ENCODE measurements around the gene YAF2. TPM values are rescaled to one million over a fixed set of nuclear protein-coding genes. Genes with fewer than 3 reads are reported as not detected.

YAF2 gene
- total RNA-seq, 2 donors from 2014 or later = 18.4 to 24.4 TPM

DNA sequence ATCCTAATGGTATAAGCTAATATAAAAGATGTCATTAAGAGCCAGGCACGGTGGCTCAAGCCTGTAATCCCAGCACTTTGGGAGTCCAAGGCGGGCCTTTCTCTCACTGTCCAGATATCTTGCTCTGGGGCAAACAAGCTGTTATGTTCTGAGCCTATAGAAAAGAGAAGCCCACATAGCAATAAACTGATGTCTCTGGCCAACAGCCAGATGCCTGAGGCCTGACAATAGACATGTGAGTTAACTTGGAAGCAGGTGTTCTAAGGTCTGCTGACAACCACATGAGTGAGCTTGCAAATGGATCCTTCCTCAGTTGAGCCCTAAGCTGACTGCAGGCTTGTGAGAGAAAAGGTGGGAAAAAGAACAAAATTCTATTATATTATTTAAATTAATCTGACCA, 25.0 kb downstream of the YAF2 start:
- Histone ChIP-seq H3K36me3 (no peaks in the 10 kb centered on the region), H3K9me3 (no peaks in the 10 kb centered on the region), H3K27ac (no peak overlapping the region), H3K27me3 (no peaks in the 10 kb centered on the region), H3K4me3 (no peak overlapping the region), H3K4me1 (no peaks in the 10 kb centered on the region), H3K9ac (ENCODE audit: low read depth in 2 of 2, low read length in 2 of 2) (no peak overlapping the region)
- TF ChIP-seq, protein P1, sequence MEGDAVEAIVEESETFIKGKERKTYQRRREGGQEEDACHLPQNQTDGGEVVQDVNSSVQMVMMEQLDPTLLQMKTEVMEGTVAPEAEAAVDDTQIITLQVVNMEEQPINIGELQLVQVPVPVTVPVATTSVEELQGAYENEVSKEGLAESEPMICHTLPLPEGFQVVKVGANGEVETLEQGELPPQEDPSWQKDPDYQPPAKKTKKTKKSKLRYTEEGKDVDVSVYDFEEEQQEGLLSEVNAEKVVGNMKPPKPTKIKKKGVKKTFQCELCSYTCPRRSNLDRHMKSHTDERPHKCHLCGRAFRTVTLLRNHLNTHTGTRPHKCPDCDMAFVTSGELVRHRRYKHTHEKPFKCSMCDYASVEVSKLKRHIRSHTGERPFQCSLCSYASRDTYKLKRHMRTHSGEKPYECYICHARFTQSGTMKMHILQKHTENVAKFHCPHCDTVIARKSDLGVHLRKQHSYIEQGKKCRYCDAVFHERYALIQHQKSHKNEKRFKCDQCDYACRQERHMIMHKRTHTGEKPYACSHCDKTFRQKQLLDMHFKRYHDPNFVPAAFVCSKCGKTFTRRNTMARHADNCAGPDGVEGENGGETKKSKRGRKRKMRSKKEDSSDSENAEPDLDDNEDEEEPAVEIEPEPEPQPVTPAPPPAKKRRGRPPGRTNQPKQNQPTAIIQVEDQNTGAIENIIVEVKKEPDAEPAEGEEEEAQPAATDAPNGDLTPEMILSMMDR (IDR thresholded peaks at IDR 0.05) = no peak
- intact Hi-C loops (cut with DNase I) = no loop called here
- DNase-seq = peak; percentile 28

DNA sequence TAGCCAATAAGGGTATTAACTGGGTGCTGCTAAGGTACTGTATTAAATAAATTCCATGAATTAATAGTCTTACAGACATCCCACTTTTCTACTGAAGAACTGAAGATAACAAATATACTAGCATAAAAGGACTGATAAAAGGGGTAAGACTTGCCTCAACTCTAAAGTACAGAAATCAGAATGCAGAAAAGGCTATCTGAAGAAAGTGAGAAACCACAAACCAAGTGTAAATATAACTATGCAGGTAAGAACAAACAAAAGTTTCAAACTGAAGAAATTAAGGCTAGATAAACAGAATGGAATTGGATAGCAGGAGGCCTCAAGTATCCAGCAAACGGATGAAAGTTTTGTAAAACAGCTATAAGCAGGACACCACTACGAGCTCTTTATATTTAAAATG, 29.5 kb downstream of the YAF2 start:
- Histone ChIP-seq H3K4me3 (no peak overlapping the region), H3K9ac (ENCODE audit: low read depth in 2 of 2, low read length in 2 of 2) (no peak overlapping the region), H3K36me3 (no peaks in the 10 kb centered on the region), H3K27ac (no peak overlapping the region), H3K9me3 (no peaks in the 10 kb centered on the region), H3K4me1 (no peaks in the 10 kb centered on the region), H3K27me3 (no peaks in the 10 kb centered on the region)
- intact Hi-C loops (cut with DNase I) = no loop called here
- TF ChIP-seq, protein P1 (IDR thresholded peaks at IDR 0.05) = no peak
- DNase-seq = no peak

DNA sequence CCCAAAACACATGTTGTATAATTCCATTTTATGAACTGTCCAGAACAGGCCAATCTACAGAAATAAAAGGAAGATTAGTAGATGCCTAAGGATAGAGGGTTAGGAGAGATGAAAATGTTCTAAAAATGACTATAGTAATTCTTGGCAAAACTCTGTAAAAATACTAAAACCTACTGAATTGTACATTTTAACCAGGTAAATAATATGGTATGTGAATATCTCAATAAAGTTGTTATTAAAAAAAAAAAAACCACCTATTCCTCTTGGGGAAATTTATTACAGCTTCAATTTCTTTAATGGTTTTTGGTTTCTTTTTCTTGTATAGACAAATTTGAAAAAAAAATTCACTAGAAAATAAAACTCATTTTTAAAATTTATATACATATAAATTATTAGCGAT, 33.2 kb downstream of the YAF2 start:
- no peaks in the 10 kb centered on the region for H3K9me3 ChIP-seq
- H3K9ac ChIP-seq (ENCODE audit: low read depth in 2 of 2, low read length in 2 of 2) = no peak overlapping the region
- H3K27me3 ChIP-seq = no peaks in the 10 kb centered on the region
- H3K4me1 ChIP-seq = no peaks in the 10 kb centered on the region
- H3K36me3 ChIP-seq = no peaks in the 10 kb centered on the region
- H3K4me3 ChIP-seq = no peak overlapping the region
- TF ChIP-seq, protein P1 (IDR thresholded peaks at IDR 0.05) = no peak
- no peak for DNase-seq
- intact Hi-C loops (cut with DNase I) = no loop called here
- no peak overlapping the region for H3K27ac ChIP-seq

DNA sequence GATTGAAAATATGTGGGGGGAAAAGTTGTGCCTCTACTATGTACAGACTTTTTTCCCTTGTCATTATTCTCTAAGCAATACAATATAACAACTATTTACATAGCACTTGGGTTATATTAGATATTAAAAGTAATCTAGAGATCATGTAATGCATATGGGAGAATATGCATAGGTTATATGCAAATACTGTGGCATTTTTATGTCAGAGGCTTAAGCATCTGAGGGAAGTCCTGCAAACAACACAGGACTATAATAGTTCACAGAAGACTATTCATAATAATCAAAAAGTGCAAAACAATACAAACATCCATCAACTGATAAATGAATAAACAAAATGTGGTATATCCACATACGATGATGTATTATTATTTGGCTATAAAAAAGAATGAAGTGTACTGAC, 33.7 kb downstream of the YAF2 start:
- no peak overlapping the region for H3K9ac ChIP-seq (ENCODE audit: low read depth in 2 of 2, low read length in 2 of 2)
- no peaks in the 10 kb centered on the region for H3K27me3 ChIP-seq
- H3K4me3 ChIP-seq = no peak overlapping the region
- no peaks in the 10 kb centered on the region for H3K36me3 ChIP-seq
- H3K4me1 ChIP-seq = no peaks in the 10 kb centered on the region
- no peaks in the 10 kb centered on the region for H3K9me3 ChIP-seq
- TF ChIP-seq, protein P1 (IDR thresholded peaks at IDR 0.05) = no peak
- DNase-seq = no peak
- intact Hi-C loops (cut with DNase I) = no loop called here
- H3K27ac ChIP-seq = no peak overlapping the region

DNA sequence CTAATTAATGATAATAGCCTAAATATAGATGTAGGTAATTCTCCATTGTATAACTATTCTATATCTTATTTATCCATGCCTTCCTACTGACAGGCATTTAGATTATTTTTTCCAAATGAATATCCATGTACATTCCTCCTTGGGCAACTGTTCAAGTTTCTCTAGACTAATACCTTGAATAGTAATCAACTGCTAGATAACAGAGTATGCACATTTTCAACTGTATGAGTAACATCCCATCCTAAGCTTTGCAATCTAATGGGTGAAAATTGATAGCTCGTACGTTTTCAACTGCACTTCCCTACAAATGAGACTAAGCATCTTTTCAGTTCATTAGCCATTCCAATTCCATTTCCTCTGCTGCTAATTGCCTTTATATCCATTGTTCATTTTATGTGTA, 37.0 kb downstream of the YAF2 start:
- TF ChIP-seq, protein P1 (IDR thresholded peaks at IDR 0.05) = no peak
- Histone ChIP-seq H3K27me3 (no peaks in the 10 kb centered on the region), H3K9me3 (no peaks in the 10 kb centered on the region), H3K9ac (ENCODE audit: low read depth in 2 of 2, low read length in 2 of 2) (no peak overlapping the region), H3K27ac (no peak overlapping the region), H3K4me1 (no peaks in the 10 kb centered on the region), H3K4me3 (no peak overlapping the region), H3K36me3 (no peaks in the 10 kb centered on the region)
- intact Hi-C loops (cut with DNase I) = no loop called here
- DNase-seq = no peak

DNA sequence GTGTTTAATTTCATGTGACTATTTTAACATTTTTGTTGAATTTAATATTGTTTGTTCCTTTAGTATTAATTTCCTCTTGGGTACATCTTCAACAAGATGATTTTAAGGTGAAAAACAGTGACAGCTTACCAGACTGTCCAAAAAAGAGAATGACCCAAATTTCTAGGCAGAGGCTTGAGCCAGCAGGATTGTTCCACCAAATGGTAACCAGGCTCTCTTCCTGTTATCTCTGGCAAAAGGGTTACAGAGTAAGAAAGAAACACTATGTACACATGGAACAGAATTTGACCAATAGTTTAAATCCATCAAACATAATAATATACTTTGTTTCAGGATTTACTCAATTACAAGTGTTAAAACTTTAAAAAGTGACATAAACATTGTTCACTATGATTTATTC, 39.0 kb downstream of the YAF2 start:
- intact Hi-C loops (cut with DNase I) = no loop called here
- H3K36me3 ChIP-seq = no peaks in the 10 kb centered on the region
- no peak overlapping the region for H3K9ac ChIP-seq (ENCODE audit: low read depth in 2 of 2, low read length in 2 of 2)
- TF ChIP-seq, protein P1 (IDR thresholded peaks at IDR 0.05) = no peak
- no peaks in the 10 kb centered on the region for H3K9me3 ChIP-seq
- no peak overlapping the region for H3K4me3 ChIP-seq
- H3K4me1 ChIP-seq = no peaks in the 10 kb centered on the region
- no peaks in the 10 kb centered on the region for H3K27me3 ChIP-seq
- H3K27ac ChIP-seq = no peak overlapping the region
- DNase-seq = no peak
